Measurements from ENCODE around the gene TNFRSF14. TPM values are rescaled to one million over a fixed set of nuclear protein-coding genes. Genes with fewer than 3 reads are reported as not detected.

The TNFRSF14 gene
- polyA plus RNA-seq, 2 of the 4 experiments (the other 2 are of a cell fraction): 0.16 to 0.25 TPM

DNA sequence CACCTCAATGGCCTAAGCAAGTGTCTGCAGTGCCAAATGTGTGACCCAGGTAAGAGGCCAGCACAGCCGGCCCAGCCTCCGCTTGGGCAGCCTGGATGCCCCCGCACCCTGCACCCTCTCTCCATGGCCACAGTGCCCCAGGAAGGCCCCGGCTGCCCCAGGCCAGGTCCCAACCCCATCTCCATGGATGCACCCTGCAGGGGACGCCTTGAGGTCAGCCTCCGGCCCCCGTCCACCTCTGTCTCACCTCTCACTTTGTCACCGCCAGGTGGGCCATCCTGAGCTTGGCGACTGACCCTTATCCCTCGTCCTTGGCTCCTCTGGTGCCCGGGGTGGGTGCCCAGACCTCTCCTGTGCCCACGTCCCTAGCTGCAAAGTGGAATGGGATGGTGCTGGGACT is 2.2 kb downstream of the TNFRSF14 start:
- WGBS (ENCODE audit: missing lambda C conversion rate): 87% methylated on average over 3 of the region's 12 CpGs
- H3K27ac ChIP-seq: no peak overlapping the region
- no peak overlapping the region for H3K4me3 ChIP-seq
- TF ChIP-seq JUNB (IDR thresholded peaks at IDR 0.05): no peak
- no peak for TF ChIP-seq PHF8 (IDR thresholded peaks at IDR 0.05; ENCODE audit: borderline replicate concordance, low read depth)
- no peak for TF ChIP-seq KDM5A (IDR thresholded peaks at IDR 0.05)
- TF ChIP-seq BHLHE40 (IDR thresholded peaks at IDR 0.05; ENCODE audit: low read depth, low read length): no peak
- no peak for TF ChIP-seq FOSB (CRISPR knock-in tag; IDR thresholded peaks at IDR 0.05)
- TF ChIP-seq, protein P1, sequence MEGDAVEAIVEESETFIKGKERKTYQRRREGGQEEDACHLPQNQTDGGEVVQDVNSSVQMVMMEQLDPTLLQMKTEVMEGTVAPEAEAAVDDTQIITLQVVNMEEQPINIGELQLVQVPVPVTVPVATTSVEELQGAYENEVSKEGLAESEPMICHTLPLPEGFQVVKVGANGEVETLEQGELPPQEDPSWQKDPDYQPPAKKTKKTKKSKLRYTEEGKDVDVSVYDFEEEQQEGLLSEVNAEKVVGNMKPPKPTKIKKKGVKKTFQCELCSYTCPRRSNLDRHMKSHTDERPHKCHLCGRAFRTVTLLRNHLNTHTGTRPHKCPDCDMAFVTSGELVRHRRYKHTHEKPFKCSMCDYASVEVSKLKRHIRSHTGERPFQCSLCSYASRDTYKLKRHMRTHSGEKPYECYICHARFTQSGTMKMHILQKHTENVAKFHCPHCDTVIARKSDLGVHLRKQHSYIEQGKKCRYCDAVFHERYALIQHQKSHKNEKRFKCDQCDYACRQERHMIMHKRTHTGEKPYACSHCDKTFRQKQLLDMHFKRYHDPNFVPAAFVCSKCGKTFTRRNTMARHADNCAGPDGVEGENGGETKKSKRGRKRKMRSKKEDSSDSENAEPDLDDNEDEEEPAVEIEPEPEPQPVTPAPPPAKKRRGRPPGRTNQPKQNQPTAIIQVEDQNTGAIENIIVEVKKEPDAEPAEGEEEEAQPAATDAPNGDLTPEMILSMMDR (IDR thresholded peaks at IDR 0.05): no peak
- no peak for TF ChIP-seq MAZ (IDR thresholded peaks at IDR 0.05; ENCODE audit: borderline replicate concordance, low read depth, low read length)
- TF ChIP-seq NFE2L2 (conservative IDR thresholded peaks at IDR 0.05; ENCODE audit: low read length): no peak
- TF ChIP-seq HOXB13 (CRISPR knock-in tag; IDR thresholded peaks at IDR 0.05; ENCODE audit: low read depth): no peak
- TF ChIP-seq, protein P2, sequence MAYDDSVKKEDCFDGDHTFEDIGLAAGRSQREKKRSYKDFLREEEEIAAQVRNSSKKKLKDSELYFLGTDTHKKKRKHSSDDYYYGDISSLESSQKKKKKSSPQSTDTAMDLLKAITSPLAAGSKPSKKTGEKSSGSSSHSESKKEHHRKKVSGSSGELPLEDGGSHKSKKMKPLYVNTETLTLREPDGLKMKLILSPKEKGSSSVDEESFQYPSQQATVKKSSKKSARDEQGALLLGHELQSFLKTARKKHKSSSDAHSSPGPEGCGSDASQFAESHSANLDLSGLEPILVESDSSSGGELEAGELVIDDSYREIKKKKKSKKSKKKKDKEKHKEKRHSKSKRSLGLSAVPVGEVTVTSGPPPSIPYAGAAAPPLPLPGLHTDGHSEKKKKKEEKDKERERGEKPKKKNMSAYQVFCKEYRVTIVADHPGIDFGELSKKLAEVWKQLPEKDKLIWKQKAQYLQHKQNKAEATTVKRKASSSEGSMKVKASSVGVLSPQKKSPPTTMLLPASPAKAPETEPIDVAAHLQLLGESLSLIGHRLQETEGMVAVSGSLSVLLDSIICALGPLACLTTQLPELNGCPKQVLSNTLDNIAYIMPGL (CRISPR knock-in tag; IDR thresholded peaks at IDR 0.05; ENCODE audit: borderline replicate concordance): no peak
- TF ChIP-seq FOSL2 (IDR thresholded peaks at IDR 0.05): no peak
- no peak for TF ChIP-seq FOSL2 (CRISPR knock-in tag; IDR thresholded peaks at IDR 0.05)
- TF ChIP-seq POLR2A (IDR thresholded peaks at IDR 0.05; ENCODE audit: low read length): no peak
- TF ChIP-seq HOXA7 (CRISPR knock-in tag; IDR thresholded peaks at IDR 0.05): no peak
- TF ChIP-seq SREBF2 (IDR thresholded peaks at IDR 0.05): no peak
- TF ChIP-seq NPAS2 (CRISPR knock-in tag; IDR thresholded peaks at IDR 0.05; ENCODE audit: borderline replicate concordance): no peak
- no peak for TF ChIP-seq KDM1A (IDR thresholded peaks at IDR 0.05; ENCODE audit: low read depth)
- TF ChIP-seq RNF2 (IDR thresholded peaks at IDR 0.05; ENCODE audit: borderline replicate concordance, low read depth): no peak
- no peak for TF ChIP-seq ZSCAN20 (CRISPR knock-in tag; IDR thresholded peaks at IDR 0.05)
- TF ChIP-seq, protein P3, sequence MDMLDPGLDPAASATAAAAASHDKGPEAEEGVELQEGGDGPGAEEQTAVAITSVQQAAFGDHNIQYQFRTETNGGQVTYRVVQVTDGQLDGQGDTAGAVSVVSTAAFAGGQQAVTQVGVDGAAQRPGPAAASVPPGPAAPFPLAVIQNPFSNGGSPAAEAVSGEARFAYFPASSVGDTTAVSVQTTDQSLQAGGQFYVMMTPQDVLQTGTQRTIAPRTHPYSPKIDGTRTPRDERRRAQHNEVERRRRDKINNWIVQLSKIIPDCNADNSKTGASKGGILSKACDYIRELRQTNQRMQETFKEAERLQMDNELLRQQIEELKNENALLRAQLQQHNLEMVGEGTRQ (IDR thresholded peaks at IDR 0.05): no peak
- no peak for TF ChIP-seq MYC (IDR thresholded peaks at IDR 0.05; ENCODE audit: borderline replicate concordance, low read length)
- POLR2A ChIA-PET: no interaction called here
- no peaks in the 10 kb centered on the region for H3K9me3 ChIP-seq
- ATAC-seq: no peak
- peaks cover 6% of the 10 kb centered on the region; the same call in 1 of the 3 replicates for H3K4me1 ChIP-seq
- CTCF ChIA-PET: interaction anchor here (1.1 to 2.6 kb wide), 2 partner anchors 11 to 26 kb away, joined by 3 to 10 read pairs; no protein-coding TSS in a partner anchor
- FAIRE-seq: no peak
- DNase-seq (ENCODE audit: low read depth in 1 of 2, low spot score in 1 of 2): no peak
- H3K4me2 ChIP-seq: no peak overlapping the region

DNA sequence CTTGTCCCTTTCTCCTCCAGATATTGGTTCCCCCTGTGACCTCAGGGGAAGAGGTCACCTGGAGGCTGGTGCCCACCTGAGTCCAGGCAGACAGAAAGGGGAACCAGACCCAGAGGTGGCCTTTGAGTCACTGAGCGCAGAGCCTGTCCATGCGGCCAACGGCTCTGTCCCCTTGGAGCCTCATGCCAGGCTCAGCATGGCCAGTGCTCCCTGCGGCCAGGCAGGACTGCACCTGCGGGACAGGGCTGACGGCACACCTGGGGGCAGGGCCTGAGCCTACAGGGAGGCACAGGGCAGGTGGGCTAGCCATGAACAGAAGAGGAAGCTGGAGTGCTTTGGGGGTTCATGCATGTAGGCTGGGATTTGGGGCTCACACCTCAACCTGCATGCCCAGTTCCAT is 2.7 kb downstream of the TNFRSF14 start:
- Histone ChIP-seq H3K27ac (no peak overlapping the region), H3K9me3 (no peaks in the 10 kb centered on the region), H3K4me1 (peaks cover 6% of the 10 kb centered on the region; the same call in 1 of the 3 replicates), H3K4me2 (no peak overlapping the region), H3K4me3 (no peak overlapping the region)
- CTCF ChIA-PET: interaction anchor here (1.1 to 2.6 kb wide), 2 partner anchors 11 to 25 kb away, joined by 3 to 10 read pairs; no protein-coding TSS in a partner anchor
- TF ChIP-seq EHMT2 (IDR thresholded peaks at IDR 0.05; ENCODE audit: low read depth) (no peak), FOXS1 (CRISPR knock-in tag; IDR thresholded peaks at IDR 0.05) (no peak), EP300 (IDR thresholded peaks at IDR 0.05) (no peak), EHF (CRISPR knock-in tag; IDR thresholded peaks at IDR 0.05) (no peak), MYC (IDR thresholded peaks at IDR 0.05; ENCODE audit: borderline replicate concordance, low read length) (no peak), POLR2A (IDR thresholded peaks at IDR 0.05; ENCODE audit: low read length) (no peak), JUN (IDR thresholded peaks at IDR 0.05) (no peak), JUNB (IDR thresholded peaks at IDR 0.05) (no peak), POLR2AphosphoS2 (conservative IDR thresholded peaks at IDR 0.05; ENCODE audit: low read length) (no peak)
- TF ChIP-seq, protein P4, sequence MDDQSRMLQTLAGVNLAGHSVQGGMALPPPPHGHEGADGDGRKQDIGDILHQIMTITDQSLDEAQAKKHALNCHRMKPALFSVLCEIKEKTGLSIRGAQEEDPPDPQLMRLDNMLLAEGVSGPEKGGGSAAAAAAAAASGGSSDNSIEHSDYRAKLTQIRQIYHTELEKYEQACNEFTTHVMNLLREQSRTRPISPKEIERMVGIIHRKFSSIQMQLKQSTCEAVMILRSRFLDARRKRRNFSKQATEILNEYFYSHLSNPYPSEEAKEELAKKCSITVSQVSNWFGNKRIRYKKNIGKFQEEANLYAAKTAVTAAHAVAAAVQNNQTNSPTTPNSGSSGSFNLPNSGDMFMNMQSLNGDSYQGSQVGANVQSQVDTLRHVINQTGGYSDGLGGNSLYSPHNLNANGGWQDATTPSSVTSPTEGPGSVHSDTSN (IDR thresholded peaks at IDR 0.05): no peak
- TF ChIP-seq, protein P5, sequence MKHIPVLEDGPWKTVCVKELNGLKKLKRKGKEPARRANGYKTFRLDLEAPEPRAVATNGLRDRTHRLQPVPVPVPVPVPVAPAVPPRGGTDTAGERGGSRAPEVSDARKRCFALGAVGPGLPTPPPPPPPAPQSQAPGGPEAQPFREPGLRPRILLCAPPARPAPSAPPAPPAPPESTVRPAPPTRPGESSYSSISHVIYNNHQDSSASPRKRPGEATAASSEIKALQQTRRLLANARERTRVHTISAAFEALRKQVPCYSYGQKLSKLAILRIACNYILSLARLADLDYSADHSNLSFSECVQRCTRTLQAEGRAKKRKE (CRISPR knock-in tag; IDR thresholded peaks at IDR 0.05; ENCODE audit: low read depth): no peak
- TF ChIP-seq, protein P6, sequence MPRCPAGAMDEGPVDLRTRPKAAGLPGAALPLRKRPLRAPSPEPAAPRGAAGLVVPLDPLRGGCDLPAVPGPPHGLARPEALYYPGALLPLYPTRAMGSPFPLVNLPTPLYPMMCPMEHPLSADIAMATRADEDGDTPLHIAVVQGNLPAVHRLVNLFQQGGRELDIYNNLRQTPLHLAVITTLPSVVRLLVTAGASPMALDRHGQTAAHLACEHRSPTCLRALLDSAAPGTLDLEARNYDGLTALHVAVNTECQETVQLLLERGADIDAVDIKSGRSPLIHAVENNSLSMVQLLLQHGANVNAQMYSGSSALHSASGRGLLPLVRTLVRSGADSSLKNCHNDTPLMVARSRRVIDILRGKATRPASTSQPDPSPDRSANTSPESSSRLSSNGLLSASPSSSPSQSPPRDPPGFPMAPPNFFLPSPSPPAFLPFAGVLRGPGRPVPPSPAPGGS (IDR thresholded peaks at IDR 0.05): no peak
- ATAC-seq (no peak), FAIRE-seq (no peak), DNase-seq (ENCODE audit: low read depth in 1 of 2, low spot score in 1 of 2) (no peak)
- POLR2A ChIA-PET: no interaction called here
- WGBS (ENCODE audit: missing lambda C conversion rate): 76% methylated on average over 3 of the region's 6 CpGs

Data from A549 (cell line).